Epithelial cell of esophagus (primary cell): ENCODE results near the gene PTH1R.

ENCODE experiments used
- DNase-seq: peaks from one replicate; pipeline ENCODE4 v3.0.0; 2010; ENCODE audit warnings: low read depth
- H3K4me3 ChIP-seq: 2 replicates; pipeline ENCODE4 v1.5.1; 2011; ENCODE audit warnings: mild to moderate bottlenecking, low read length, control low read depth
- CTCF ChIP-seq: IDR thresholded peaks from 2 replicates; pipeline ENCODE4 v1.5.1; 2011; ENCODE audit warnings: low read depth, mild to moderate bottlenecking, low read length, control low read depth, inconsistent platforms; ENCODE audit not compliant: insufficient read depth; ENCODE audit errors: missing control alignments

PTH1R gene

GRCh38 chr3:46865546-46865945 lies 12.0 kb upstream of the PTH1R start:
- DNase-seq = no peak
- H3K4me3 ChIP-seq = no peak overlapping the region
- no peak for TF ChIP-seq CTCF

GRCh38 chr3:46866032-46866595 lies 11.4 kb upstream of the PTH1R start:
- DNase-seq = no peak
- H3K4me3 ChIP-seq = no peak overlapping the region
- TF ChIP-seq CTCF = no peak

DNA sequence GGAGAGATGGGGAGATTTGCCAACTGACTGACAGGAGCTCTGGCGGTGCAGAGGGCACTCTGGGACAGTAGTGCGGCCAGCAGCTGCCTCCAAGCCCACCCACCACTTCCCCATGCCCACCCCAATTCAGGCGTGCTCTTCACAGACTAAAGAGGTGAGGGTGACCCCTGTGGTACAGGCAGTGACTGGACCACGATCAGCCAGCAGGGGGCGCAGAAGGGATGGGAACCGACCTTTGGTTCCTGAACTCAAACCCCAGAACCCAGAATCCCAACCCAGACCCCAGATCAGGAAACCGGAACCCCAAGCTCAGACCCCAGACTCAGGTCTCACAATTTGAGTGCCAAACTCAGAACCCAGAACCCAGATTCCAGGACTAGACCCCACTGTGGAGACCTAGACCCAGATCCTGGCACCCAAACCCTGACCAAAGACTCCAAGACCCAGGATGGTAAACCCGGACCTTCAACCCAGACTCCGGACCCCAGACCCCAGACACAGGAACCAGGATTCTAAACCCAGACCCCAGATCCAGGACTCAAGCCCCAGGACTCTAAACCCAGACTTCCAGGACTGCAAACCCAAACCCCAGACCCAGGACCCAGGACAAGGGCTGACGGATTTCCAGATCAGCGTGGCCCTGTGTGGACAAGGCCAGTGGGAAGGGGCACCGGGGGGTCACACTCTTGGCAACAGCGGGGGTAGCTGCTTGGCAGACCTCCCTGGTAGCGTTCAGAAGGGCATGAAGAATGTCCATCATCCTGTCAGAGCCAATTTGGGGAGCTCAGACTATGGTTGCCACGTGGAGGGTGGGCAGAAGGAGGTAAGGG lies 10.6 kb upstream of the PTH1R start:
- DNase-seq = peak; percentile 48
- TF ChIP-seq CTCF = peak; percentile 86
- H3K4me3 ChIP-seq = no peak overlapping the region

- no peak for DNase-seq
- no peak overlapping the region for H3K4me3 ChIP-seq
- no peak for TF ChIP-seq CTCF
Measured at GRCh38 chr3:46867550-46867898, 10.0 kb upstream of the PTH1R start.

DNA sequence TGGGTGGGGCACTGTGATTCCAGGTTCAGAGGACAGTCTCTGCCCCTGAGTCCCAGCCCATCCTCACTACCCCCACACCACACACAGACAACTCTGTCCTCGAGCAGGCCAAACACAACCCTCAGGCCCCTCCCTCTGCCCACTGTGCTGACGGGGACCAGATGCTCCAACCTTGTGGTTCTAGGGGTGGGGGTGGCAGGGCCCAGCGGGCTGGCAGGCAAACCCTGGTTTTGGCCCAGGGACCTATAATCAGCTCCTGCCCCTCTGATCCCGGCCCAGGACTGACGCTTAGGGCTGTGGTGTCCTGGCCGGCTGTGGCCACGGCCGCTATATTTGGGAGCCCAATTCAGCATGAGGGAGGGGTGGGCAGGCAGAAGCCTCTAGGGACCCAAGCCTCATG lies 9.2 kb upstream of the PTH1R start:
- no peak overlapping the region for H3K4me3 ChIP-seq
- no peak for TF ChIP-seq CTCF
- no peak for DNase-seq

DNA sequence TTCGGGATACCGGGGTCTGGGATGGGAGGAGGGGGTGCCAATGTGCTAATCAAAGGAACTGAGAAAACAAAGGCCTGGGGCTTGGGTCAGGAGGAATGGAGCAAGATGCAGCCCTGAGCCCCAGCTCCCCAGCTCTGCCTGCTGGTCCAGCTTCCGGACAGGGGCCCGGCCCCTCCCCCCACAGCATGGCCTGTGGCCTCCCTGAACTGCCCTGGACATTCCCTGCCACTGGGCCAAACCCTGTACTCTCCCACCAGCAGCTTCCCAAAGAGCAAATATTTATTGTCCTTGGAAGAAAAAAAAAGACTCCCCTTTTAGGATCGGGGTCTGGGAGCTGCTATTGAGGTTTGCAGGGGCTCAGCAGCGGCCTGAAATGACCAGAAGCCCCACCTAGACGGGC lies 8.6 kb upstream of the PTH1R start:
- H3K4me3 ChIP-seq = no peak overlapping the region
- DNase-seq = no peak
- TF ChIP-seq CTCF = no peak

DNA sequence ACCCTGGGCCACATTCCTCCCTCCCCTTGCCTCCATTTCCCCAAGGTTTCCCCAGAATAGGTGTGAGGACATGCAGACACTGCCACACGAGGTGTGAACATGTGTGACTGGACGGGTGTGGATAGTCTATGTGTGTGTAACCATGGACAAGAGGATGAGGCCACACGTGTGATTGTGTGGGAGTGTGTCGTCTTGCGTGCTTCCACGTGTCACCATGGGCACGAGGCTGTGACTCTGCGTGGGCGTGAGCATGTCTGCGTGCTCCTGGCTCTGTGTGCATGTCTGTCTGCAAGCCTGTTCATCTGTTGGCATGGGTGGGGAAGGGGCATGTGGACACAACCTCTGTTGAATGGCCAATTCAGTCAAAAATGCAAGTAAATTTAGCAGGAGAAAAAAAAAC lies 8.1 kb upstream of the PTH1R start:
- no peak for TF ChIP-seq CTCF
- DNase-seq = no peak
- no peak overlapping the region for H3K4me3 ChIP-seq
